GM18498 (cell line): ENCODE data around the gene M6PR.
"Not testable (repeated sequence)": the region's sequence is repeated elsewhere in the genome, so short reads cannot be mapped to it uniquely, and the experiment has no call there.

Source experiments
- ATAC-seq: cut with Tn5 transposase; IDR thresholded peaks from one replicate; pipeline ENCODE4 v1.9.1; 2021; ENCODE audit warnings: mild to moderate bottlenecking, moderate library complexity; ENCODE audit not compliant: unreplicated experiment

M6PR gene

DNA sequence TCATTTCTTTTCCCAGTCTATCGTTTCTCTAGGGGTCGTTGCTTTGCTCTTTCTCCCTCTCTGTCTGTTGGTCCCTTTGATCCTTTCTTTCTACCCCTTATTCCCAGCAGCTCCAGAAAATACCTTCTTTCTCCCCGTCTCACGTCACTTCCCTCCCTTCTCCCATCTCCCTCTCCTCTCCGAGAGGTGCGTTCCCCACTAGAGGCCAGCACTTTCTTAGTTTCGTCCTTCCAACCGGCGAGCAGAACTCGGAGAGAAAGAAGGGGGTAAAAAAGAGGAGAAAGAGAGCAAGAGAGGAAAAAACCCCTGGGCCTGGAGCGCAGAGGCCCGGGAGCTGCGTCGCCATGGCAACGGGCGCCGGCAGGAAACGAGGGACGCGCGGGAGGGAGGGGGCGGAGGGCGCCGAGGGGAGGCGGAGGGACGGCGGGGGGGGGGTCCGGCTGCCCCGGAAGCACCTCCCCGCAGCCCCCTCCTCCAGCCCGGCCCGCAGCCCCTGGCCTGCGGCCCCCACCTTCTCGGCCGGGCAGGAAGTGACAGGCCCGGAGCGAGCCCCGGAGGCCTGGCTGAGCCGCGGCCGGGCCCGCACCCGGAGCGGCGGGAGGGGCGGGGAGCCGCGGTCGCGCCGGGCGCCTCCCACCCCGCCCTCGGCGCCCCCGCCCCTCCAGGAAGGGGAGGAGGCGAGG lies 35.3 kb downstream of the M6PR start, which contains the start of gene PHC1:
TSS of gene PHC1 (plus strand) at position 477 of the 683 bp plus-strand sequence. CDS start 3,169 bp downstream, outside the sequence.
- ATAC-seq: peak; percentile 78

DNA sequence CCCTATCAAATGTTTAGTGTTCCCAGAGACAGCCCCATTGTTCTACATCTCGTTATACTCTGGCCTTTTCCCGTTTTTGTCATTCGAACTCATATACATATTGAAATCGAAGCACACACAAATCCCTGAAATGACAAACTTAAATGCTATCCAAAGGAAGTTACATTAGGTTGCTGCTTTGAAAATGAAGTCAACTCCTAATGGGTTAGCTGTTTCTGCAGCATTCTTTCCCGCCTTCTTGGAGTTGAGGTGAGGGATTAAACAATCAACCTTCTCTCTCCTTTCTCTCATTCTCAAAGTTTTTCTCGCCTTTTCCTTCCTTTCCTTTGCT lies 35.8 kb downstream of the M6PR start:
- no peak for ATAC-seq

DNA sequence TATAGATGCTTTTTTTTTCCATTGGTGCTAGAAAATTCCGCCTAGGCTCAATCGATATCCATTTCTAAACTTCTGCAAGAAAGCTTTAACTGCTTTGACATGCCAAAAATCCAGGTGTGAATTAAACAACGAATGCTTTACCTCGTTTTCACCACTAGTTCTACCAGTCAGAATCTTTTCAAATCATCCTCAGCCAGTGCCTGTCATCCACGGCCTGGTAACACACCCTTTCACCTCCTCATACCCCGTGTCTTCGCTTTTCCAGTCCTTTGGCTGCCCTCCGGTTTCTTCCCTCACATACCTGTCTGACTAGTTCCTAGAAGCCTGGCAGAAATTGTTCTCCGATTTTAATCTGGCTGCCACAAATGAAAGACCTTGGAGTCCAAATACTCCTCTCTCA lies 36.5 kb downstream of the M6PR start:
- ATAC-seq: no peak

DNA sequence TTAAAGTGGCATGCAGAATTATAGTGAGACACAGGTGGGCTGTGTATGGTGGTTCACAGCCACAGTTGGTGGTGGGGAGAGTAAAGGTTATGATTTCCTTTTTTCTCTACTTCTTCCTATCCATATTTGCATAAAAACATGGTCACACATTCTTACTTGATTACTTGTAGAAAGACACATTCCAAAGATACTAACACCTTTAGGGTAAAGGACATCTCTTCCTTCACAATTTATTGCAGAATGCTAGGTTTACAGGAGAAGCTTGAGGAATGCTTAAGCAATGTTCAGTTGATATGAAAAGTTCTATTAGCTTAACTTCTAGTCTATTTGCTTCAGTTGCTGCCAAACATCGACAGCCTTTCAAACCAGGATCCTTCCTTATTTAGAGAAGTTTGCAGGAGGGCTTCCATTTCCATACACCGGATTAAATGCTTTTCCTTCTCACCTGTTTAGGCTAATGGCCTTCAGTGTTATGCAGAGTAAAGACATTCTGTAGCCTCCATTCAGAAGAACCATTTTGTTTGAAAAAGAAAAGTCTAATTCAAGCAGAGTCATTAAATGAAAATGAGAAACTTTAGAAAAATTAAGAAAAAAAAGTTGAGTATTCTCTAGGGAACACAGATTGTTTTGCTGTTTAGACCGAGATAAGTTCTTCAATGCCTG lies 37.7 kb downstream of the M6PR start:
- no peak for ATAC-seq

DNA sequence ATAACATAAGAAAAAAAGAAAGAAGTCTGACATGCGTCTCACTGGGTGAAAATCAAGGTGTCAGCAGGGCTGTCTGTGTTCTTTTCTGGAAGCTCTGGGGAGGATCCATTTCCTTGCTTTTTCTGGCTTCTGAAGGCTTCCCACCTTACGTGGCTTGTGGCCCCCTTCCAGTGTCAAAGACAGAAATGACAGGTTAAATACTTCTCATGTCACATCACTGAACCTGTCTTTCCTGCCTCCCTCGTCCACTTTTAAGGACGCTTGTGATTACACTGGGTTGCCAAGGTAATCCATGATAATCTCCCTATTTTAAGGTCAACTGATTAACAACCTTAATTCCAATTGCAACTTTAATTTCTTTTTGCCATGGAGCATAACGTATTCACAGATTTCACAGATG lies 39.7 kb downstream of the M6PR start:
- ATAC-seq: no peak

DNA sequence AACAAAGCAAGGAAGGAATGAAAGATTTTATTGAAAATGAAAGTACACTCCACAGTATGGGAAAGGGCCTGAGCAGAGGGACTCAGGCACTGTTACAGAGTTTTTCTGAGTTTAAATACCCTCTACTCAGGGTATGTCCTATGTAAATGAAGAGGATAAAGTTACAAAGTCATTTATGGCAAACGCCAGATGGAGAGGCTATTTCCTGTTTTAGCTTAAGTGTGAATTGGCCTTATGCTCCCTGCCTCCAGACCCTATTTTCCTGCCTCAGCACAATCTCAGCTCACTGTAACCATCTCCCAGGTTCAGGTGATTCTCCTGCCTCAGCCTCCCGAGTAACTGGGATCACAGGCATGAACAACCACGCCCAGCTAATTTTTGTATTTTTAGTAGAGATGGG lies 41.9 kb downstream of the M6PR start:
- ATAC-seq: no peak

DNA sequence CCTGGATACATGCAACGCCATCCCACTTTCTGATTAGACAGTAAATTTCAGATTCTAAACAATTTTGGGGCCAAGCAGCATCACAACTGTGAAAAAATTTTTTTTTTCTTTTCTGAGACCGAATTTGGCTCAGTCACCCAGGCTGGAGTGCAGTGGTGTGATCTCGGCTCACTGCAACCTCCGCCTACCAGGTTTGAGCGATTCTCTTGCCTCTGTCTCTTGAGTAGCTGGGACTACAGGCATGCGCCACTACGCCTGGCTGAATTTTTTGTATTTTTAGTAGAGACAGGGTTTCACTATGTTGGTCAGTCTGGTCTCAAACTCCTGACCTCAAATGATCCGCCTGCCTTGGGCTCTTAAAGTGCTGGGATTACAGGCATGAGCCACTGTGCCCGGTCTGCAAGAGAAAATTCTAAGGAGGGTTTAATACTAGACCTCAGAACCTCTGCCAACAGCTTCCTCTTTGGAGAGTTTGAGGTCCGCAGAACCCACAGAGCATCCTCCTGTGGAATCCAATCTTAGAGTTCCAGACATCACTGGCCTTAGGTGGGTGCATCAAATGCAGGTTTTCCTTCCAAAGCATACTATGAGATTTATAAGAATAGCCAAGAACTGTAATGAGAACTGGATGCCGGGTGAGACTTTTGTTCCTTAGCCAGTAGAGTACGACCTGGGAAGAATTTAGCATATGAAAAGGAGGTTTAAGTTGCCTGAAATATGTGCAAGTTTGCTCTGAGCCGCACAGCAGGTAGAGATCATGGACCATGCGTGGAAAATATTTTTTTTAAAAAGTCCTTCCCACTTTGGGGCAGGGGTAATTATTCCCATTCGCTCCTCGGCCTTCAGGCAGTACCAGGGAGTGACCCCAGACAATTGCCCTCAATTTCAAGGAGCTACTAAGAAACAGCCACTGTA lies 42.9 kb downstream of the M6PR start:
- ATAC-seq: no peak

DNA sequence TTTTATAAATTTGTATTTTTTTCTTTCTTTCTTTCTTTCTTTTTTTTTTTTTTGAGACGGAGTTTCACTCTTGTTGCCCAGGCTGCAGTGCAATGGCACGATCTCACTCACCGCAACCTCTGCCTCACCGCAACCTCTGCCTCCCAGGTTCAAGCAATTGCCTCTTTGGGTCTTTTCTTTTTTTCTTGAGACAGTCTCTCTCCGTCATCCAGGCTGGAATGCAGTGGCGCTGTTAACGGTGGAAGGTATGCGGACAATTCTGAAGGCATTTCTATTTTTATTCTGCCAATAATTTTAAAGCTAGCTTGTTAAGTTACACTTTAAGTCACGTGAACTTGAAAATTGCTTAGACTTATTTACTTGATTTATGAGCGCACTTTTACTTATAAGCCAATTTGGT lies 43.9 kb downstream of the M6PR start:
- ATAC-seq: no peak

DNA sequence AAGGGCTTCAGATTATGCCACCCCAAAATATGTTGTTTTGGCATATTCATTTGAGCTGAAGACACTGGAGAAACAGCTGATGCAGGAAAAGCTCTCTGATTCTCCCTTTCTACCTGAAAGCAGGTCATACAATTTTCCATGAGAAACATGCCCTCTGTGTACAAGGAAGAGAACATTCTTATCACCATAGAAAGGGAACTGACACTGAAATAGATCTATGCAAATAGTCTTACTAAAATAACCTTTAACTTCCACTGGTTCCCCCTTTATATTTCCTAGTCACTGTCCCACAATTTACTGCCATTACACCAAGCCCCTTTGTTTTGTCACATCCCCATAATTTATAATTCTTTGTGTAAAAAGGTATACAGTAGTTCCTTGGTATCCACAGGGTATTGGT lies 44.8 kb downstream of the M6PR start:
- ATAC-seq: no peak

DNA sequence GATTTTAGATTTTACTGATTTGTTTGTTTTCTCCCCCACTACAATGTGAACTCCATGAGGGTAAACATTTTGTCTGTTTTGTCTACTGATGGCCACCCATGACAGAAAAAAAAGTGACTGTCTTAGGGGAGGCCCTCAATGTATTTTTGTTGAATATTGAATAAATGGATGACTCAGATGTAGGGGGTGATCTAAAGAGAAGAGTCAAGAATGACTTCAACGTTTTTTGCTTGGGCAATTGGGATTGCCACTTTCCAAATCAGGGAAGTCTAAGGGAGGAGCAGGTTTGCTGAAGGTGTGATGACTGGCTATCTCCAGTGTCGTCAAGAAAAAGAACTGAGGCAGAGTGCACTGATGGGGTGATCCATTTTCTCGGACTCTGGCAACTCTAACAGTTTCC lies 45.8 kb downstream of the M6PR start:
- no peak for ATAC-seq

DNA sequence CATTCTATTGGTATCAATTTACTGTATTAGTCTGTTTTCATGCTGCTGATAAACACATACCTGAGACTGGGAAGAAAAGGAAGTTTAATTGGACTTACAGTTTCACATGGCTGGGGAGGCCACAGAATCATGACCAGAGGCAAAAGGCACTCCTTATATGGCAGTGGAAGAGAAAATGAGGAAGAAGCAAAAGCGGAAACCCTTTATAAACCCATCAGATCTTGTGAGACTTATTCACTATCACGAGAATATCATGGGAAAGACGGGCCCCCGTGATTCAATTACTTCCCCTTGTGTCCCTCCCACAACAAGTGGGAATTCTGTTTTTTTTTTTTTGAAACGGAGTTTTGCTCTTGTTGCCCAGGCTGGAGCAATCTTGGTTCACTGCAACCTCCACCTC lies 46.7 kb downstream of the M6PR start:
- ATAC-seq: not testable (repeated sequence)

DNA sequence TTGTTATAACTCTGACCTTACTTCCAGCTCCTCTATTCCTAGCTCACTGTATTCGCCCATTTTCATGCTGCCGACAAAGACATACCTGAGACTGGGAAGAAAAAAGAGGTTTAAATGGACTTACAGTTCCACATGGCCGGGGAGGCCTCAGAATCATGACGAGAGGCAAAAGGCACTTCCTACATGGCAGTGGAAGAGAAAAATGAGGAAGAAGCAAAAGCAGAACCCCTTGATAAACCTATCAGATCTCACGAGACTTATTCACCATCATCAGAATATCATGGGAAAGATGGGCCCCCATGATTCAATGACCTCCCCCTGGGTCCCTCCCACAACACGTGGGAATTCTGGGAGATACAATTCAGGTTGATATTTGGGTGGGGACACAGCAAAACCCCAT lies 49.6 kb downstream of the M6PR start:
- no peak for ATAC-seq

DNA sequence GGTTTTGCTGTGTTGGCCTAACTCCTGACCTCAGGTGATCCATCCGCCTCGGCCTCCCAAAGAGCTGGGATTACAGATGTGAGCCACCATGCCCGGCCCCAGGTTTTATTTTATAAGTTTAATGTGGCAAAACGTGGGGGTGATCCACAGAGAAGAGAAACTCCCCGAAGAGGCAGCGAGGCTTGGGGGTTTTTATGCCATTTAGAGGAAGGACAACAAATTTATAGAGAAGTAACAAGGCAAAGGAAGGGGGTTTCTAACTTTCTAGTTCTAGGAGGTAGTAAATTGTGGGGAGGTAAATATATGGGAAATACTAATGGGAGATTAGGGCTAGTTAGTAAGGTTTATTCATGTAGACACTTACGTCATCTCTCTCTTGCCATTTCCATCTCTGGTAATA lies 52.4 kb downstream of the M6PR start:
- no peak for ATAC-seq

DNA sequence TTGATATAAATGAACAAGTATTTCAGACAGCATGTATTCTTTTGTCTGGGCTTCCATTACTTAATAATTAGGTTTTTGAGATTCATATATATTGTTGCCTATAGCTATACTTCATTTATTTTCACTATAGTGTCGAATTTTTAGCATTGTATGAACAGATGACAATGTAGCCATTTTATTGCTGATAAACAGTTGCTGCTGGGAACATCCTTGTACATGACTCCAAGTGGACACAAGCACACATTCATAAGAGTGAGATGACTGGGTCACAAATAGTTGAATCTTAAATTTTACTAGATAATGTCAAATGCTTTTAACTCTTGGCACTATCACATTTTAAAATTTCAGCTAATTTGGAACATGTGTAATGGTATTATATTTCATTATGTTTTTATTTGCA lies 54.5 kb downstream of the M6PR start:
- no peak for ATAC-seq

DNA sequence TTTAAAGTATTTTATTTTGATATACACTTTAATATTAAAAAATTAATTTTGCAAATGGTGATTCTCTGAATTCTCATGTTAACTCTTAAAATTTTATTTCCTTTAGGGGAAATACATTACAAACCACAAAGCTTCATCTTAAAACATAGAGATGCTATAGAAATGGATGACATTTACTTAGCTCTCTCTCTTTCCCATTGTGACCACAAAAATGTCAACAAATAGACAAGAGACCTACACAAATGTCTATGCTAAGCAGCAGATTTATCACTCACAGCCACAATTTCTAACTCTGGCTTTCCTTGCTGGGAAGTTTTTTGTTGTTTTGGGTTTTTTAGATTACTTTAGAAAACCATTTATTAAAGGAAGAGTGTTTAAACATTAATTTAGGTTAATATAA lies 55.1 kb downstream of the M6PR start:
- ATAC-seq: no peak

DNA sequence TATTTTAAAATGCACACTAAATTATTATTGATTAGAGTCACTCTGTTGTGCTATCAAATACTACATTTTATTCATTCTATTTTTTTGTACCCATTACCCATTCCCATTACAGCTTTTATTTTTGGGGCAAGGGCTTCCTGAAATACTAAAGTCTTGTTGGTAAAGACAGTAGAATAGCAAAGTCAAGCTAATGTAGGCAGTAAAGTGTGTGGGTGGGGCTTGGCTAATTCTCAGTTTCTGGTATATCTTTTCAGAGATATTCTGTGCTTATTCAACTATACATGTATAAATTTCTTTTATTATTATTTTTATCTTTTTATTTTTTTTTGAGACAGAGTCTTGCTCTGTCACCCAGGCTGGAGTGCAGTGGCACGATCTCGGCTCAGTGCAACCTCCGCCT lies 57.5 kb downstream of the M6PR start:
- ATAC-seq: no peak
